GM21723 (cell line): ENCODE data around the gene PDZD2.
"Not testable (repeated sequence)": the region's sequence is repeated elsewhere in the genome, so short reads cannot be mapped to it uniquely, and the experiment has no call there.

Experiments
- ATAC-seq: cut with Tn5 transposase; IDR thresholded peaks from one replicate; pipeline ENCODE4 v1.9.1; 2021; ENCODE audit warnings: mild to moderate bottlenecking, moderate library complexity; ENCODE audit not compliant: unreplicated experiment

PDZD2 gene

GRCh38 chr5:32058997-32059396, 420.1 kb downstream of the PDZD2 start:
- no peak for ATAC-seq

GRCh38 chr5:32059761-32060530, 421.0 kb downstream of the PDZD2 start:
- no peak for ATAC-seq

GRCh38 chr5:32061236-32061635, 422.3 kb downstream of the PDZD2 start:
- no peak for ATAC-seq

GRCh38 chr5:32066448-32066847, 427.5 kb downstream of the PDZD2 start:
- ATAC-seq: no peak

DNA sequence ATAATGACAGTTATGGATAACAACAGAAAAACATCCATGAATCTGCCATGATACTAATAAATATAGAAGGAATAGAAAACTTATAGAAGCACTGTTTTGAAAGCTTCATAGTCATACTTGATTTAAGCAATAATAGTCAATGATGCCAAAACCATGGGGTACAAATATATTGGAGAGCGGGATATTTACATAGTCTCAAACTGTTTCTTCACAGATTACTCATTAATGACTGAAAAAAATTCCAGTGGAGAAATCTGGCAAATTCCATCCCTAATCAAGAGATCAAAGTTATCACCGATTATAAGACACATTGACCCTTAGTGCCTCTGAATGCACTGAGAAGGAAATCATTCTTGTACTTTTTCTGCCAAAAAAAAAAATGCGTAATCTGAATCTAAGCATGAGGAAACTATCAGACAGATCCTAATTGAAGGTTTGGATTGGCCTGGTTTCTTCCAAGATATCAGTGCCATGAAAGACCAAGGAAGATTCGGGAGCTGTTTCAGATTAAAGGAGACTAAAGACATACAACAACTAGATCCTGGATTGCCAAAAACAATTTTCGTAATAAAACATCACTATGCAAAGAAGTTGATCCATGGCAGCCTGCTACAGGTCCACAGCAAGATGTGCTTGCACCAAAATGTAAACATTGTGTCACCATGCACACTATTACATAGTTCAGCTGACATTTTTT, 429.0 kb downstream of the PDZD2 start:
- no peak for ATAC-seq

GRCh38 chr5:32068561-32068960, 429.6 kb downstream of the PDZD2 start:
- ATAC-seq: no peak

GRCh38 chr5:32069396-32069795, 430.5 kb downstream of the PDZD2 start:
- no peak for ATAC-seq

DNA sequence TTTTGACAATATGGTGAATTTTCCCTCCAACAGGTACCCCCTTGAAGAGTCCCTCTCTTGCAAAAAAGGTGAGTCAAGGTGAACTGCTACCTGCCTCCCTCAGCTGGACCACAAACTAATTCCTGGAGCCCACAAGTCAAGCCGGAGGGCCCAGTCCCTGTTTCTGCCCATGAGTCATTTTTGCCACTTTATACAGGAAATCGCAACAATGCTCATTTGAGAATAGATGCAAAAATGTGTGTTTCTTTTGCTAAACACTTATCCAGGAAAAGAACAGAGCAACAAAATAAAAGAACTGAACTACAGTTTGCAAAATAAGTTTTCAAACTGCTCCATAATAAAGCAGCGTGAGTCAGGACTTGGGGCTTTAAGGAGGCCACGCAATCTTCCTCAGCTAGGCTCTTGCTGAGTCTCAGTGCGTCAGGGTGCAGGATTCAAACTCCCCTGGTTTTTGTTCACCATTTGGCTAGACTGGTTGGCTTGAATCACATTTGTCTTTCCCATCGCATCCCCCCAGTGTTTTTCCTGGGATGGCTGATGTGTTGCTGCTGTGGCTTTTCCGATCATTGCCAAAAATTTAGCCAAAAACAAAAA, 432.5 kb downstream of the PDZD2 start:
- no peak for ATAC-seq

- ATAC-seq: no peak
Measured at GRCh38 chr5:32072054-32072453, 433.1 kb downstream of the PDZD2 start.

DNA sequence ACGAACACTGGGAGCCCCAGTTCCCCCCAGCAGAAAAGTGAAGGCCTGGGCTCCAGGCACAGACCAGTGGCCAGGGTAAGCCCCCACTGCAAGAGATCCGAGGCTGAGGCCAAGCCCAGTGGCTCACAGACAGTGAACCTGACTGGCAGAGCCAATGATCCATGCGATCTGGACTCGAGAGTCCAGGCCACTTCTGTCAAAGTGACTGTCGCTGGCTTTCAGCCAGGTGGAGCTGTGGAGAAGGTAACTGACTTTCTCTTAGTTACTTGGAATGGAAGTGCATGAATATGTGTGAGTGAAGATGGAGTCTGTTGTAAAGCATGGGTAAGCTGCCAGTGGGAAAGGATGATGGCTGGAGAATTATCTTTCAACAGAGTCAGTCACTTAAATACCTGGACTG, 435.5 kb downstream of the PDZD2 start:
- no peak for ATAC-seq

GRCh38 chr5:32076699-32077695, 438.1 kb downstream of the PDZD2 start:
- peak; percentile 60 for ATAC-seq

GRCh38 chr5:32078855-32079254, 439.9 kb downstream of the PDZD2 start:
- ATAC-seq: not testable (repeated sequence)

DNA sequence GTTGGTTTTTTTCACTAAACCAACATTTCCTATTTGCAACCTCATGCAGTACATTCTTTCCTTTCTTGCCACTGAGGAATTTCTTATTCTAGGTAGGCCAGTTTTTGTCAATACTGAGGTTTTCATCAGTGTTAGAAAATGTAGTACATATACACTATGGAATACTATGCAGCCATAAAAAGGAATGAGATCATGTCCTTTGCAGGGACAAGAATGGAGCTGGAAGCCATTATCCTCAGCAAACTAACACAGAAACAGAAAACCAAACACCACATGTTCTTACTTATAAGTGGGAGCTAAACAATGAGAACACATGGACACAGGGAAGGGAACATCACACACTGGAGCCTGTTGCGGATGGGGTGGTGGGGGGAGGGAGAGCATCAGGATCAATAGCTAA, 441.6 kb downstream of the PDZD2 start:
- not testable (repeated sequence) for ATAC-seq

DNA sequence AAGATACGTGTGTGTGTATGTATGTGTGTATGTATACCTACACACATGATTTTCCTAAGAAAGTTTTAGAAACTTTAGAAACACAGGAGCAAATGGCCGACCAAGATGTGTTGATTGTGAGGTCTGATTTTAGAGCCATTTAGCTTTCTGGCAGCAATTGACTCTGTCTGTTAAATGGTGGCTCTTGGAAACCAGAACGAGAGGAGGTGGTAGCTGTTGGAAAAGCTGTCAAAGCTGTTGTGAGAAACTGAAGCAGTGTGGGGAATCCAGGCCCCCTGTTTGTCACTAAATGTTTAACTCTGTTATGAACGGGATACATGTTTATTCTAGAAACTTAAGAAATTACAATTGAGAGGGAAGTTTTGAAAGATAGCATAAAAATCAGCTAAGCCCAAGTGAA, 443.8 kb downstream of the PDZD2 start:
- no peak for ATAC-seq

DNA sequence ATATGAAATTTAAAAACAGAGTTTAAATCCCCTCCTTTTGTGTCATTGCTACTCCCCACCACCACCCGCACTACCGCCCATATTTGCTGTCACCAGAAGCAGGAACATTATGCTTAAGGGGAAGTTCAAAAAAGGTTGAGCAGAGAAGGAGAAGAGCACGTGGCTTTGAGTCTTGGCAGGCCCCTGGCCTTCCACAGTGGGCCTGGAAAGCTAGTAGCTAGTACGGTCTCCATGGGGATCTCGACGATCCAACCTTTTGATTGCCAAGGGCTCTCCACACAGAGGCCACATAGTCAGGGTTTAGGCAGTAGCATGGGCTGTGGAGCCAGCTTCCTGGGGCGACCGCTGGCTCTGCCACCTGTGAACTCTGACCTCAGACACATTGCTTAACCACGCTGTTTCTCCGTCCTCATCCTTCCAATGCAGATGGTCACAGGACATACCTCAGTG, 445.1 kb downstream of the PDZD2 start:
- ATAC-seq: no peak

DNA sequence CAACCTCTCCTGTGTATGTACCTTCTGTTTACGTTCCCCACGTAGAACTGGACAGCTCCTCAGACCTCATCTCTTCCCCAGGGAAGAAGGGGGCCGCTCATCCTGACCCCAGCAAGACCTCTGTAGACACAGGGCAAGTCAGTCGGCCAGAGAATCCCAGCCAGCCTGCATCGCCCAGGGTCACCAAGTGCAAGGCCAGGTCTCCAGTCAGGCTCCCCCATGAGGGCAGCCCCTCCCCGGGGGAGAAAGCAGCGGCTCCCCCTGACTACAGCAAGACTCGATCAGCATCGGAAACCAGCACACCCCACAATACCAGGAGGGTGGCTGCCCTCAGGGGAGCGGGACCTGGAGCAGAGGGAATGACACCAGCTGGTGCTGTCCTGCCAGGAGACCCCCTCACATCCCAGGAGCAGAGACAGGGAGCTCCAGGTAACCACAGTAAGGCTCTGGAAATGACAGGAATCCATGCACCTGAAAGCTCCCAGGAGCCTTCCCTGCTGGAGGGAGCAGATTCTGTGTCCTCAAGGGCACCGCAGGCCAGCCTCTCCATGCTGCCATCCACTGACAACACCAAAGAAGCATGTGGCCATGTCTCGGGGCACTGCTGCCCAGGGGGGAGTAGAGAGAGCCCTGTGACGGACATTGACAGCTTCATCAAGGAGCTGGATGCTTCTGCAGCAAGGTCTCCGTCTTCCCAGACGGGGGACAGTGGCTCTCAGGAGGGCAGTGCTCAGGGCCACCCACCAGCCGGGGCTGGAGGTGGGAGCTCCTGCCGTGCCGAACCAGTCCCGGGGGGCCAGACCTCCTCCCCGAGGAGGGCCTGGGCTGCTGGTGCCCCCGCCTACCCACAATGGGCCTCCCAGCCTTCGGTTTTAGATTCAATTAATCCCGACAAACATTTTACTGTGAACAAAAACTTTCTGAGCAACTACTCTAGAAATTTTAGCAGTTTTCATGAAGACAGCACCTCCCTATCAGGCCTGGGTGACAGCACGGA, 448.5 kb downstream of the PDZD2 start:
- ATAC-seq: no peak

DNA sequence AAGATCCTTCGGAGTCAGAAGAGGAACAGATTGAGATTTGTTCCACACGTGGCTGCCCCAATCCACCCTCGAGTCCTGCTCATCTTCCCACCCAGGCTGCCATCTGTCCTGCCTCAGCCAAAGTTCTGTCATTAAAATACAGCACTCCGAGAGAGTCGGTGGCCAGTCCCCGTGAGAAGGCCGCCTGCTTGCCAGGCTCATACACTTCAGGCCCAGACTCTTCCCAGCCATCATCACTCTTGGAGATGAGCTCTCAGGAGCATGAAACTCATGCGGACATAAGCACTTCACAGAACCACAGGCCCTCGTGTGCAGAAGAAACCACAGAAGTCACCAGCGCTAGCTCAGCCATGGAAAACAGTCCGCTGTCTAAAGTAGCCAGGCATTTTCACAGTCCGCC, 449.3 kb downstream of the PDZD2 start:
- ATAC-seq: no peak

- ATAC-seq: no peak
Measured at GRCh38 chr5:32089146-32090000, 450.4 kb downstream of the PDZD2 start.
